K562 (cell line): ENCODE measurements around the gene ROR2. TPM values are rescaled to one million over a fixed set of nuclear protein-coding genes. Genes with fewer than 3 reads are reported as not detected.

Source experiments
- ATAC-seq: fragments of 200-7000 bp; cut with Tn5 transposase; 3 replicates; pipeline ENCODE4 v1.9.1; 2020; ENCODE audit warnings: moderate library complexity
- BruUV-seq: library from RNA; stranded (reverse); fragments of 400-500 nt; replicated peaks from 2 replicates; lab custom pipeline; 2021; lab: Mats Ljungman, UMichigan
- CTCF ChIA-PET: fragments of 300-600 bp; formaldehyde crosslinking; extraction: SDS; loops from one replicate; lab custom pipeline; 2021; ENCODE audit warnings: low intra/inter-chr PET ratio; lab: Yijun Ruan, JAX
- POLR2A ChIA-PET: fragments of 300-600, 350-650 bp; sonication (Branson Sonifier 250); formaldehyde crosslinking; extraction: SDS; loops from one replicate; lab custom pipeline; 2021; ENCODE audit warnings: antibody characterized with exemption, inconsistent platforms; lab: Yijun Ruan, JAX
- DNase-seq, 4 experiments: peaks; one replicate each; pipeline versions ENCODE4 v3.0.0 to v3.0.0-alpha.2; 2011 to 2018; ENCODE audit warnings: low spot score in 3 of 4, mixed read lengths in 3 of 4; ENCODE audit errors: extremely low read depth in 1 of 4
- FAIRE-seq: peaks from 2 replicates; lab custom pipeline; 2011; peaks lifted over from hg19 to GRCh38; lab: Jason Lieb, UNC
- H2AFZ ChIP-seq: 2 replicates; pipeline ENCODE4 v1.6.0; 2011; ENCODE audit warnings: low read depth, low read length, control low read depth, inconsistent platforms
- H3K27ac ChIP-seq: fragments of 200-600 bp; 3 replicates; pipeline ENCODE4 v1.8.0; 2011; ENCODE audit warnings: low read depth, mild to moderate bottlenecking, control low read depth, inconsistent platforms, low read length, moderate library complexity, mixed read lengths; ENCODE audit errors: extremely low read depth
- H3K27me3 ChIP-seq, 2 experiments: fragments of 300-600 bp in 1 of 2; 2 replicates in 1 of 2; 3 replicates in 1 of 2; pipeline versions ENCODE4 v1.6.0 to v1.8.0; 2011; ENCODE audit warnings: inconsistent platforms in 2 of 2, low read length in 2 of 2, mild to moderate bottlenecking in 1 of 2, mixed read lengths in 1 of 2, moderate library complexity in 1 of 2; ENCODE audit not compliant: control insufficient read depth in 2 of 2, insufficient read depth in 2 of 2
- H3K36me3 ChIP-seq: fragments of 300-600 bp; 3 replicates; pipeline ENCODE4 v1.8.0; 2011; ENCODE audit warnings: mild to moderate bottlenecking, low read length, inconsistent platforms; ENCODE audit not compliant: control insufficient read depth, insufficient read depth
- H3K4me1 ChIP-seq, 2 experiments: fragments of 200-600 bp in 1 of 2; replicated peaks in 1 of 2; 2 replicates in 1 of 2; 3 replicates in 1 of 2; pipeline versions ENCODE4 v1.5.1 to v1.8.0; 2011; ENCODE audit warnings: inconsistent platforms in 2 of 2, low read length in 2 of 2, mild to moderate bottlenecking in 1 of 2, mixed read lengths in 1 of 2, moderate library complexity in 1 of 2; ENCODE audit not compliant: control insufficient read depth in 2 of 2, insufficient read depth in 2 of 2
- H3K4me2 ChIP-seq: 2 replicates; pipeline ENCODE4 v1.6.1; 2011; ENCODE audit warnings: low read length, control low read depth, inconsistent platforms, mixed read lengths; ENCODE audit not compliant: insufficient read depth
- H3K4me3 ChIP-seq: fragments of 200-600 bp; sonication (generic), shearing (Covaris generic); 2 replicates; pipeline ENCODE4 v1.5.1; 2016; ENCODE audit warnings: control low read depth, inconsistent platforms
- H3K79me2 ChIP-seq: fragments of 200-600 bp; 3 replicates; pipeline ENCODE4 v1.8.0; 2011; ENCODE audit warnings: low read length, inconsistent platforms; ENCODE audit not compliant: control insufficient read depth, insufficient read depth
- H3K9ac ChIP-seq, 2 experiments: 2 replicates each; pipeline versions ENCODE4 v1.6.0 to v1.6.1; 2011; ENCODE audit warnings: low read depth in 2 of 2, low read length in 2 of 2, control low read depth in 1 of 2, inconsistent platforms in 1 of 2, mild to moderate bottlenecking in 1 of 2, mixed read lengths in 1 of 2; ENCODE audit not compliant: insufficient read depth in 1 of 2
- H3K9me1 ChIP-seq: one replicate; pipeline ENCODE4 v1.6.0; 2011; ENCODE audit warnings: inconsistent platforms, mild to moderate bottlenecking, low read length, moderate library complexity; ENCODE audit not compliant: control insufficient read depth, insufficient read depth
- H3K9me3 ChIP-seq: replicated peaks from 2 replicates; pipeline ENCODE4 v1.5.1; 2011; ENCODE audit warnings: low read depth, low read length, inconsistent platforms; ENCODE audit not compliant: control insufficient read depth, insufficient read depth
- H4K20me1 ChIP-seq: replicated peaks from 2 replicates; pipeline ENCODE4 v1.6.1; 2011; ENCODE audit warnings: low read length, inconsistent platforms, mixed read lengths; ENCODE audit not compliant: control insufficient read depth, insufficient read depth
- ASH1L ChIP-seq: fragments of 450-650 bp; IDR thresholded peaks from 2 replicates; pipeline ENCODE4 v1.6.1; 2018; ENCODE audit warnings: borderline replicate concordance, mild to moderate bottlenecking, low read depth; ENCODE audit not compliant: partially characterized antibody
- FOXM1 ChIP-seq, 2 experiments: fragments of 450-650 bp in 1 of 2; sonication (generic) in 1 of 2; formaldehyde crosslinking in 1 of 2; IDR thresholded peaks; 2 replicates each; pipeline versions ENCODE4 v1.6.1 to v1.9.0; 2017 to 2022; ENCODE audit warnings: low read depth in 2 of 2, mild to moderate bottlenecking in 2 of 2, missing genetic modification reagents in 1 of 2, moderate library complexity in 1 of 2
- KDM4B ChIP-seq, 2 experiments: fragments of 450-650 bp in 1 of 2; sonication (generic) in 1 of 2; IDR thresholded peaks; 2 replicates each; pipeline ENCODE4 v1.6.1; 2016 to 2017; ENCODE audit warnings: borderline replicate concordance in 2 of 2, antibody characterized with exemption in 1 of 2, low read depth in 1 of 2, mild to moderate bottlenecking in 1 of 2
- NFE2 ChIP-seq: IDR thresholded peaks from 2 replicates; pipeline ENCODE4 v1.6.1; 2014; ENCODE audit warnings: antibody characterized with exemption, low read depth
- POLR2AphosphoS5 ChIP-seq: IDR thresholded peaks from 2 replicates; pipeline ENCODE4 v1.6.1; 2011; ENCODE audit warnings: mild to moderate bottlenecking, low read depth, low read length, moderate library complexity; ENCODE audit not compliant: control insufficient read depth, insufficient read depth
- THAP12 ChIP-seq: fragments of 250-450 bp; sonication (Bioruptor Pico); IDR thresholded peaks from 2 replicates; pipeline ENCODE4 v1.9.0; 2021; ENCODE audit warnings: mild to moderate bottlenecking, inconsistent platforms
- WGBS: fragments of 100-300 bp; shearing (Covaris generic); methylation state at CpG from one replicate; pipeline ENCODE4 v1.1.6; 2016; ENCODE audit warnings: low coverage, mixed read lengths; ENCODE audit not compliant: insufficient coverage; ENCODE audit errors: missing lambda C conversion rate; 5-methylcytosine and 5-hydroxymethylcytosine counted together
- in situ Hi-C: fragments of 300-500 bp; cut with MboI; formaldehyde crosslinking; loops from 4 replicates; pipeline ENCODE4 v1.15.0; 2018; ENCODE audit warnings: inconsistent platforms, mixed read lengths
- intact Hi-C: fragments of 100-400 bp; cut with micrococcal nuclease; formaldehyde crosslinking; loops from 2 replicates; pipeline ENCODE4 v1.14.2; 2022
- polyA plus RNA-seq, 8 experiments: library from polyadenylated mRNA; depleted of rRNA in 4 of 8; stranded (reverse) in 5 of 8; unstranded in 3 of 8; fragments of >200 nt; fragmentation: Nextera tagmentation in 2 of 8; fragmentation: Illumina TruSeq in 1 of 8; extraction: Ambion mirVana in 2 of 8; extraction: Trizol in 1 of 8; gene quantifications; 2 replicates each; pipeline versions ENCODE4 v1.2.1 to v1.2.3, GENCODE V29; 2011 to 2014; ENCODE audit warnings: inconsistent platforms in 1 of 8, missing spikeins in 1 of 8
- total RNA-seq, 7 experiments: library from RNA; depleted of rRNA in 6 of 7; stranded (reverse); fragments of >200 nt in 6 of 7; fragmentation: Illumina TruSeq in 2 of 7; extraction: Trizol in 2 of 7; gene quantifications; 2 replicates each; pipeline versions ENCODE4 v1.2.1 to v1.2.3, GENCODE V29; 2011 to 2021; ENCODE audit warnings: low replicate concordance in 1 of 7

Gene ROR2
- total and polyA plus RNA-seq, 9 of the 15 experiments (the other 6 are each of a cell fraction or from before 2014, with no cell fraction given): 5.6 to 33.8 (median 15.3) TPM

DNA sequence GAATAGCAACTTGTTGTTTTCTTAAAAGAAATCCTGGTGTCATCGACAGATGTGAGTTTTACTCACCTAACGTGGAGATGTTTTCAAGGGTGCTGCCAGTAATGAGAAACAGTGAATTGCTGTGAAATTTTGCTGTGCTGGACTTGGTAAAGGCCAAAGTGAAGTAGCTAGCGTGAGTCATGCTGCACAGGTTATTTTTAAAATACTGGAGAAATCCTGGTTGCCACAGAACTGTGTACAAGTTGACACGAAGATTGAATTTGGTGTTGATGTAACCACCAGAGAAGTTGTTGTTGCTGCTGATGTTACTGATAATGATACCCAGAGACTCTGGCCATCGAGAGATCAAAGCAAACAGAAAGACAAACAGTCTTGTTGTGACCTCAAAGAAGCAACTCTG, 338.4 kb downstream of the ROR2 start:
- ChIA-PET CTCF (no interaction called here), POLR2A (interaction anchor here (0.5 to 1.1 kb wide), 3 partner anchors 33 to 948 kb away, joined by 3 to 5 read pairs (median 3); no protein-coding TSS in a partner anchor)
- BruUV-seq: no TSS peak
- Histone ChIP-seq H3K79me2 (no peaks in the 10 kb centered on the region), H3K4me2 (no peak overlapping the region), H2AFZ (no peak overlapping the region), H3K27ac (no peak overlapping the region), H3K27me3 (no peaks in the 10 kb centered on the region), H4K20me1 (no peaks in the 10 kb centered on the region), H3K4me3 (no peak overlapping the region), H3K9me1 (no peaks in the 10 kb centered on the region), H3K36me3 (no peaks in the 10 kb centered on the region), H3K4me1 (no peaks in the 10 kb centered on the region), H3K9ac (no peak overlapping the region), H3K9me3 (no peaks in the 10 kb centered on the region)
- ATAC-seq (no peak), DNase-seq (no peak), FAIRE-seq (no peak)
- intact Hi-C loops (no loop called here), in situ Hi-C loops (no loop called here)
- TF ChIP-seq POLR2AphosphoS5: no peak
- no peak for TF ChIP-seq KDM4B (IDR thresholded peaks at IDR 0.05; ENCODE audit: borderline replicate concordance in 2 of 2, low read depth in 1 of 2)
- TF ChIP-seq THAP12 (CRISPR knock-in tag): no peak
- TF ChIP-seq FOXM1 (IDR thresholded peaks at IDR 0.05; ENCODE audit: low read depth): no peak
- no peak for TF ChIP-seq FOXM1 (CRISPR knock-in tag; IDR thresholded peaks at IDR 0.05; ENCODE audit: low read depth)
- TF ChIP-seq NFE2: no peak
- TF ChIP-seq ASH1L: no peak
- 0% methylated on average over 5 of the region's 5 CpGs for WGBS
